Breast epithelium (tissue), 4 donors: ENCODE results near the gene C19orf12. TPM values are rescaled to one million over a fixed set of nuclear protein-coding genes. Genes with fewer than 3 reads are reported as not detected.

Source experiments
- DNase-seq, 2 donors: peaks; one replicate each; pipeline ENCODE4 v3.0.0-alpha.2; 2019; ENCODE audit warnings: low spot score in 2 of 2
- H3K27ac ChIP-seq, 2 donors: fragments of 200-600 bp; sonication (generic) in 1 of 2; one replicate each; pipeline ENCODE4 v1.5.1; 2016 to 2019; ENCODE audit warnings: mild to moderate bottlenecking in 1 of 2
- H3K27me3 ChIP-seq, 2 donors: fragments of 200-600 bp; sonication (generic) in 1 of 2; one replicate each; pipeline versions ENCODE4 v1.5.1 to v1.6.0; 2017 to 2019; ENCODE audit warnings: control low read depth in 1 of 2, mild to moderate bottlenecking in 1 of 2
- H3K36me3 ChIP-seq: fragments of 200-600 bp; one replicate; pipeline ENCODE4 v1.5.1; 2019
- H3K4me1 ChIP-seq, 2 donors: fragments of 200-600 bp; sonication (generic); one replicate each; pipeline ENCODE4 v1.5.1; 2016 to 2019; ENCODE audit warnings: control low read depth in 1 of 2
- H3K4me3 ChIP-seq, 3 donors: fragments of 200-600 bp; sonication (generic); 1 replicate in 2 of 3; 2 replicates in 1 of 3; pipeline ENCODE4 v1.5.1; 2016 to 2019; ENCODE audit warnings: mild to moderate bottlenecking in 3 of 3, moderate library complexity in 2 of 3
- H3K9me3 ChIP-seq, 2 donors: fragments of 200-600 bp; sonication (generic) in 1 of 2; one replicate each; pipeline ENCODE4 v1.5.1; 2016 to 2019; ENCODE audit warnings: control low read depth in 1 of 2
- CTCF ChIP-seq, 3 donors: fragments of 450-650 bp; IDR thresholded peaks; one replicate each; pipeline ENCODE4 v1.5.1; 2016 to 2017; ENCODE audit warnings: antibody characterized with exemption in 3 of 3, mild to moderate bottlenecking in 3 of 3, moderate library complexity in 3 of 3
- POLR2A ChIP-seq: fragments of 450-650 bp; IDR thresholded peaks from one replicate; pipeline ENCODE4 v1.6.1; 2016; ENCODE audit warnings: antibody characterized with exemption, mild to moderate bottlenecking, moderate library complexity
- POLR2AphosphoS5 ChIP-seq, 3 donors: sonication (generic); formaldehyde crosslinking; IDR thresholded peaks; one replicate each; pipeline ENCODE4 v1.6.1; 2017; ENCODE audit warnings: antibody characterized with exemption in 3 of 3
- intact Hi-C: fragments of 100-400 bp; cut with DNase I; formaldehyde crosslinking; loops from one replicate; pipeline ENCODE4 v1.15.1; 2023; ENCODE audit warnings: low total_unique reads
- total RNA-seq, 3 donors: library from RNA; depleted of rRNA; stranded (reverse); fragments of >200 nt; gene quantifications; one replicate each; pipeline ENCODE4 v1.1.0, GENCODE V29; 2016

C19orf12 gene
- total RNA-seq, 3 donors from 2014 or later: 42.7 to 230 (median 53.7) TPM

GRCh38 chr19:29655648-29656335 lies 59.3 kb downstream of the C19orf12 start:
- peak in 1 of 2 donors; percentile 47 for DNase-seq

GRCh38 chr19:29653398-29653797 lies 61.7 kb downstream of the C19orf12 start:
- Histone ChIP-seq H3K27me3 (no peaks in the 10 kb centered on the region), H3K27ac (no peak overlapping the region), H3K4me3 (no peak overlapping the region), H3K4me1 (no peaks in the 10 kb centered on the region), H3K9me3 (no peaks in the 10 kb centered on the region), H3K36me3 (no peaks in the 10 kb centered on the region)
- intact Hi-C loops: no loop called here
- TF ChIP-seq CTCF (IDR thresholded peaks at IDR 0.05) (no peak), POLR2AphosphoS5 (IDR thresholded peaks at IDR 0.05) (no peak), POLR2A (no peak)
- DNase-seq: no peak

More at GRCh38 chr19:29655648-29656335, 59.3 kb downstream of the C19orf12 start:
- Histone ChIP-seq H3K9me3 (no peaks in the 10 kb centered on the region), H3K27ac (no peak overlapping the region), H3K36me3 (no peaks in the 10 kb centered on the region), H3K4me1 (no peaks in the 10 kb centered on the region), H3K4me3 (no peak overlapping the region), H3K27me3 (no peaks in the 10 kb centered on the region)
- no peak for TF ChIP-seq CTCF (IDR thresholded peaks at IDR 0.05)
- no peak for TF ChIP-seq POLR2A
- TF ChIP-seq POLR2AphosphoS5 (IDR thresholded peaks at IDR 0.05): no peak
- intact Hi-C loops: no loop called here

GRCh38 chr19:29651622-29652394 lies 63.3 kb downstream of the C19orf12 start:
- no peaks in the 10 kb centered on the region for H3K36me3 ChIP-seq
- no peak for DNase-seq
- no peak overlapping the region for H3K27ac ChIP-seq
- H3K4me3 ChIP-seq: no peak overlapping the region
- no peaks in the 10 kb centered on the region for H3K9me3 ChIP-seq
- no peaks in the 10 kb centered on the region for H3K27me3 ChIP-seq
- intact Hi-C loops: no loop called here
- TF ChIP-seq POLR2A (no peak), CTCF (IDR thresholded peaks at IDR 0.05) (no peak), POLR2AphosphoS5 (IDR thresholded peaks at IDR 0.05) (no peak)
- H3K4me1 ChIP-seq: no peaks in the 10 kb centered on the region

- H3K9me3 ChIP-seq: no peaks in the 10 kb centered on the region
- TF ChIP-seq CTCF (IDR thresholded peaks at IDR 0.05) (no peak), POLR2A (no peak), POLR2AphosphoS5 (IDR thresholded peaks at IDR 0.05) (no peak)
- H3K4me1 ChIP-seq: peaks cover 0 to 3% of the 10 kb centered on the region in 2 donors
- intact Hi-C loops: no loop called here
- H3K27ac ChIP-seq: no peak overlapping the region
- H3K4me3 ChIP-seq: no peak overlapping the region
- DNase-seq: peak in 1 of 2 donors; percentile 7
- no peaks in the 10 kb centered on the region for H3K36me3 ChIP-seq
- no peaks in the 10 kb centered on the region for H3K27me3 ChIP-seq
These were observed 64.2 kb downstream of the C19orf12 start for GRCh38 chr19:29650772-29651387.

Other genes starting within 250 kb of the C19orf12 start
- not detected for gene VSTM2B, start 189.3 kb downstream of the C19orf12 start, total RNA-seq
- 10 to 100 TPM; 52.1 to 63.7 (median 58.7) TPM for gene POP4, start 109.0 kb downstream of the C19orf12 start, total RNA-seq
- 10 to 100 TPM; 29.8 to 71.4 (median 58.7) TPM for gene PLEKHF1, start 49.8 kb downstream of the C19orf12 start, total RNA-seq
- 1 to 10 TPM in 2 of 3 donors, under 1 TPM in 1; 0.33 to 2.1 (median 1.5) TPM for gene CCNE1, start 96.7 kb upstream of the C19orf12 start, total RNA-seq
- 10 to 100 TPM; 61.0 to 78.2 (median 61.6) TPM for gene URI1, start 227.0 kb upstream of the C19orf12 start, total RNA-seq